BJ (cell line): ENCODE results near the gene CST5. TPM values are rescaled to one million over a fixed set of nuclear protein-coding genes. Genes with fewer than 3 reads are reported as not detected.

Experiments
- CTCF ChIA-PET: fragments of 350-600 bp; formaldehyde crosslinking; extraction: SDS; loops from one replicate; lab custom pipeline; 2021; ENCODE audit warnings: antibody characterized with exemption, inconsistent platforms; lab: Yijun Ruan, JAX
- POLR2A ChIA-PET: fragments of 300-600 bp; sonication (Branson Sonifier 250); formaldehyde crosslinking; extraction: SDS; loops from one replicate; lab custom pipeline; 2021; ENCODE audit warnings: antibody characterized with exemption; lab: Charles Lee
- DNase-seq: peaks from one replicate; pipeline ENCODE4 v3.0.0-alpha.2; 2011; ENCODE audit warnings: low read depth
- H3K27me3 ChIP-seq: 2 replicates; pipeline ENCODE4 v1.6.0; 2011; ENCODE audit warnings: low read length; ENCODE audit not compliant: control insufficient read depth, insufficient read depth
- H3K36me3 ChIP-seq: 2 replicates; pipeline ENCODE4 v1.5.1; 2011; ENCODE audit warnings: low read length; ENCODE audit not compliant: control insufficient read depth, insufficient read depth
- H3K4me3 ChIP-seq: 2 replicates; pipeline ENCODE4 v1.5.1; 2011; ENCODE audit warnings: low read depth, mild to moderate bottlenecking, control low read depth, low read length
- CTCF ChIP-seq: IDR thresholded peaks from 2 replicates; pipeline ENCODE4 v1.5.1; 2011; ENCODE audit warnings: low read depth, mild to moderate bottlenecking, control low read depth, inconsistent platforms, low read length, moderate library complexity; ENCODE audit not compliant: insufficient read depth
- polyA plus RNA-seq: library from polyadenylated mRNA; depleted of rRNA; stranded (reverse); fragments of >200 nt; gene quantifications from 2 replicates; pipeline ENCODE4 v1.2.3, GENCODE V29; 2011

CST5 gene
- polyA plus RNA-seq, 1 experiment = not detected

DNA sequence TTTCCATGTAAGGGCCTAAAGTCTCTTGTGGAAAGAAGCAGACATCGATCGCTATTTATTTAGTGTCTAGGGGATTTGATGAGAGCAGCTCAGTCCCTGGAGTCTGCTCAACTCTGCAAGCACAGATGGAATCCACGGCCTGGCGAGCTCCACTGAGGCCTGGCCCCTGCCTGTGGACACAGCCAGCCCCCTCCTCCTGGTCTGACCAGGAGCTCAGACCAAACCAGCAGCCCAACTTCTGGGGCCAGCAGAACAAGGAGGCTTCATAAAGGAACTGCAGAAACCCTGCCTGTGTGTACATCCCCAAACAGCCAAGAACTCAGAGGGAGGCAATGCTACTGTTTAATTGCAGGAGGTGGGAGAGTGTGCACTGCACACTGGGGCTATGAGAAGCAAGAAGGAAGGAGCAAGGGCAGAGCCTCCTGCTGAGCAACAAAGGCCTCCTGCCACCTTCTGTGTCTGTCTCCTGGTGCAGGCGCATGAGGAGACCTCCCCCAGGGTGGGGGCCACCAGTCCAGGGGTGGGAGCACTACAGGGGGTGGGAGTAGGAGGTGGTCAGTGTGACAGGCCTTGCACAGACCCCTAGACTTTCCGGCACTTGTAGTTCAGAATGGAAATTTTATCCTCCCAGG lies 3.8 kb downstream of the CST5 start:
- ChIA-PET POLR2A (no interaction called here), CTCF (no interaction called here)
- no peak for DNase-seq
- no peak for TF ChIP-seq CTCF
- H3K27me3 ChIP-seq = no peaks in the 10 kb centered on the region
- no peaks in the 10 kb centered on the region for H3K36me3 ChIP-seq
- H3K4me3 ChIP-seq = no peak overlapping the region

DNA sequence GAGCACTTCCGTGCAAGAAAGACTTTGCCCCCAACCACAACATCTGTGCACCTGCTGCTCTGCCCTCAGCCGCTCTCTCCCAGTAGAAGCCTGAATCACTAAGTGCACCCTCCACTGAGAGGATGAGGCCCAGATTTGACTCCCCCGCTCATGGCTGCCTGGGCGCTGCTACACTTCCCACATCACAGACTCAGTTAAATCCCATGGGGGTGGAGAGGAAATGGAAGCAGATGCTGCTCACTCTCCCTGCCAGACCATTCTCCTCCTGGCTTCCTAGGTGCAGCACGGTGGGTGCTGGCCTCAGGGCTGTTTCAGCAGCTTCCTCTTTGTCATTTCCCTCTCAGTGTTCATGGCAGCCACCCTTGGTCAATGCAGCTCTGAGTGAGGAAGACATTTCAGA lies 4.8 kb downstream of the CST5 start:
- no peak overlapping the region for H3K4me3 ChIP-seq
- no peaks in the 10 kb centered on the region for H3K36me3 ChIP-seq
- ChIA-PET CTCF (no interaction called here), POLR2A (no interaction called here)
- DNase-seq = no peak
- no peaks in the 10 kb centered on the region for H3K27me3 ChIP-seq
- no peak for TF ChIP-seq CTCF

- no peaks in the 10 kb centered on the region for H3K36me3 ChIP-seq
- no peak for TF ChIP-seq CTCF
- H3K27me3 ChIP-seq = no peaks in the 10 kb centered on the region
- H3K4me3 ChIP-seq = no peak overlapping the region
- no peak for DNase-seq
- CTCF ChIA-PET = interaction anchor here (1.2 kb wide), 1 partner anchor 16 kb away, joined by 5 read pairs; no protein-coding TSS in a partner anchor
- POLR2A ChIA-PET = no interaction called here
These were observed 6.1 kb downstream of the CST5 start for GRCh38 chr20:23873370-23874015.

GRCh38 chr20:23872065-23872464 lies 7.5 kb downstream of the CST5 start:
- H3K4me3 ChIP-seq = no peak overlapping the region
- POLR2A ChIA-PET = no interaction called here
- no peaks in the 10 kb centered on the region for H3K27me3 ChIP-seq
- TF ChIP-seq CTCF = no peak
- no peaks in the 10 kb centered on the region for H3K36me3 ChIP-seq
- CTCF ChIA-PET = no interaction called here
- no peak for DNase-seq

GRCh38 chr20:23870461-23870860 lies 9.1 kb downstream of the CST5 start:
- no peak for DNase-seq
- TF ChIP-seq CTCF = no peak
- ChIA-PET CTCF (no interaction called here), POLR2A (no interaction called here)
- Histone ChIP-seq H3K4me3 (no peak overlapping the region), H3K36me3 (no peaks in the 10 kb centered on the region), H3K27me3 (no peaks in the 10 kb centered on the region)
